GM12878 (cell line): ENCODE results near the gene CDC42EP1.

Experiments used
- BCL11A ChIP-seq: IDR thresholded peaks from 2 replicates; pipeline ENCODE4 v1.6.1; 2011; ENCODE audit warnings: low read depth, low read length
- CBFB ChIP-seq: IDR thresholded peaks from 2 replicates; pipeline ENCODE4 v1.6.1; 2016; ENCODE audit warnings: antibody characterized with exemption, low read depth
- FOXM1 ChIP-seq: IDR thresholded peaks from 2 replicates; pipeline ENCODE4 v1.6.1; 2012; ENCODE audit warnings: low read depth, mild to moderate bottlenecking, inconsistent platforms, low read length, moderate library complexity
- KAT2A ChIP-seq: conservative IDR thresholded peaks from 2 replicates; pipeline ENCODE4 v1.6.1; 2011; ENCODE audit warnings: low read depth, low read length; ENCODE audit not compliant: control insufficient read depth
- NFYB ChIP-seq: IDR thresholded peaks from 2 replicates; pipeline ENCODE4 v1.6.1; 2011; ENCODE audit warnings: low read depth, mild to moderate bottlenecking, low read length, improper control_type of control experiment, moderate library complexity; ENCODE audit not compliant: insufficient read depth
- YY1 ChIP-seq: IDR thresholded peaks from 2 replicates; pipeline ENCODE4 v1.6.1; 2011; ENCODE audit warnings: low read depth, mild to moderate bottlenecking, low read length
- ZNF274 ChIP-seq: IDR thresholded peaks from one replicate; pipeline ENCODE4 v1.8.0; 2011; ENCODE audit not compliant: insufficient read length, insufficient read depth
- TF ChIP-seq, protein P1 (sequence below): IDR thresholded peaks from 2 replicates; pipeline ENCODE4 v1.6.1; 2011; ENCODE audit warnings: low read depth, low read length, improper control_type of control experiment, borderline replicate concordance
- TF ChIP-seq, protein P2 (sequence below), 3 experiments: IDR thresholded peaks in 2 of 3; conservative IDR thresholded peaks in 1 of 3; 2 replicates each; pipeline ENCODE4 v1.5.1; 2011; ENCODE audit warnings: low read depth in 3 of 3, low read length in 3 of 3, mild to moderate bottlenecking in 3 of 3, control low read depth in 2 of 3, moderate library complexity in 2 of 3, inconsistent platforms in 1 of 3, mixed read lengths in 1 of 3; ENCODE audit not compliant: control insufficient read depth in 2 of 3, insufficient read depth in 1 of 3; ENCODE audit errors: extremely low read depth in 1 of 3
- TF ChIP-seq, protein P3 (sequence below): IDR thresholded peaks from 2 replicates; pipeline ENCODE4 v1.6.1; 2012; ENCODE audit warnings: mild to moderate bottlenecking, low read depth, low read length
- TF ChIP-seq, protein P4 (sequence below): fragments of 450-650 bp; IDR thresholded peaks from 2 replicates; pipeline ENCODE4 v1.6.1; 2017; ENCODE audit warnings: antibody characterized with exemption, mild to moderate bottlenecking, moderate library complexity

DNA sequence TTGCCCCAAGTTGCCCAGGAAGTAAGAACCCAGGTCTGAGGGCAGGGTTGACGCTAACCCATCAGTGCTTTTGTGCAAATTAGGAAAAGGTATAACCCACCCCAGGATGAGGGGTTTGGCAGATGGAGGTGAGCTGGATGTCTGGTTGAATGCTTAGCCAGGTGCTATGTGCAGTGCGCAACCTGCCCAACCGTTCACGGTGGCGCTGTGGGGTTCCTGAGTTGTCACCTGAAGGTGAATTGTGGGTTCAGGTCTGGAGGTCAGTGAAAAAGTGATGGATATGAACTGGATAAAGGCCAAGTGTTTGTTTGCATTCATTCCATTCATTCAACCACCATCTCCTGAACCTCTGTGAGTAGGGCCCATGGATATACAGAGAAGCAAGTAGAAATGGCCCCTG, 34.0 kb downstream of the CDC42EP1 start:
- TF ChIP-seq ZNF274 = no peak
- TF ChIP-seq KAT2A = no peak
- no peak for TF ChIP-seq YY1
- TF ChIP-seq, protein P1, sequence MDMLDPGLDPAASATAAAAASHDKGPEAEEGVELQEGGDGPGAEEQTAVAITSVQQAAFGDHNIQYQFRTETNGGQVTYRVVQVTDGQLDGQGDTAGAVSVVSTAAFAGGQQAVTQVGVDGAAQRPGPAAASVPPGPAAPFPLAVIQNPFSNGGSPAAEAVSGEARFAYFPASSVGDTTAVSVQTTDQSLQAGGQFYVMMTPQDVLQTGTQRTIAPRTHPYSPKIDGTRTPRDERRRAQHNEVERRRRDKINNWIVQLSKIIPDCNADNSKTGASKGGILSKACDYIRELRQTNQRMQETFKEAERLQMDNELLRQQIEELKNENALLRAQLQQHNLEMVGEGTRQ = no peak
- no peak for TF ChIP-seq BCL11A
- no peak for TF ChIP-seq NFYB
- TF ChIP-seq, protein P2, sequence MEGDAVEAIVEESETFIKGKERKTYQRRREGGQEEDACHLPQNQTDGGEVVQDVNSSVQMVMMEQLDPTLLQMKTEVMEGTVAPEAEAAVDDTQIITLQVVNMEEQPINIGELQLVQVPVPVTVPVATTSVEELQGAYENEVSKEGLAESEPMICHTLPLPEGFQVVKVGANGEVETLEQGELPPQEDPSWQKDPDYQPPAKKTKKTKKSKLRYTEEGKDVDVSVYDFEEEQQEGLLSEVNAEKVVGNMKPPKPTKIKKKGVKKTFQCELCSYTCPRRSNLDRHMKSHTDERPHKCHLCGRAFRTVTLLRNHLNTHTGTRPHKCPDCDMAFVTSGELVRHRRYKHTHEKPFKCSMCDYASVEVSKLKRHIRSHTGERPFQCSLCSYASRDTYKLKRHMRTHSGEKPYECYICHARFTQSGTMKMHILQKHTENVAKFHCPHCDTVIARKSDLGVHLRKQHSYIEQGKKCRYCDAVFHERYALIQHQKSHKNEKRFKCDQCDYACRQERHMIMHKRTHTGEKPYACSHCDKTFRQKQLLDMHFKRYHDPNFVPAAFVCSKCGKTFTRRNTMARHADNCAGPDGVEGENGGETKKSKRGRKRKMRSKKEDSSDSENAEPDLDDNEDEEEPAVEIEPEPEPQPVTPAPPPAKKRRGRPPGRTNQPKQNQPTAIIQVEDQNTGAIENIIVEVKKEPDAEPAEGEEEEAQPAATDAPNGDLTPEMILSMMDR (IDR thresholded peaks at IDR 0.05 in 2 of 3, conservative IDR thresholded peaks at IDR 0.05 in 1 of 3; ENCODE audit: control insufficient read depth in 2 of 3, extremely low read depth in 1 of 3, insufficient read depth in 1 of 3, low read depth in 3 of 3, low read length in 3 of 3) = 0 out of 6 replicates have a peak, but pooled peaks of 1 of the 3 experiments have one; percentile 16
- TF ChIP-seq FOXM1 = no peak
- TF ChIP-seq, protein P3, sequence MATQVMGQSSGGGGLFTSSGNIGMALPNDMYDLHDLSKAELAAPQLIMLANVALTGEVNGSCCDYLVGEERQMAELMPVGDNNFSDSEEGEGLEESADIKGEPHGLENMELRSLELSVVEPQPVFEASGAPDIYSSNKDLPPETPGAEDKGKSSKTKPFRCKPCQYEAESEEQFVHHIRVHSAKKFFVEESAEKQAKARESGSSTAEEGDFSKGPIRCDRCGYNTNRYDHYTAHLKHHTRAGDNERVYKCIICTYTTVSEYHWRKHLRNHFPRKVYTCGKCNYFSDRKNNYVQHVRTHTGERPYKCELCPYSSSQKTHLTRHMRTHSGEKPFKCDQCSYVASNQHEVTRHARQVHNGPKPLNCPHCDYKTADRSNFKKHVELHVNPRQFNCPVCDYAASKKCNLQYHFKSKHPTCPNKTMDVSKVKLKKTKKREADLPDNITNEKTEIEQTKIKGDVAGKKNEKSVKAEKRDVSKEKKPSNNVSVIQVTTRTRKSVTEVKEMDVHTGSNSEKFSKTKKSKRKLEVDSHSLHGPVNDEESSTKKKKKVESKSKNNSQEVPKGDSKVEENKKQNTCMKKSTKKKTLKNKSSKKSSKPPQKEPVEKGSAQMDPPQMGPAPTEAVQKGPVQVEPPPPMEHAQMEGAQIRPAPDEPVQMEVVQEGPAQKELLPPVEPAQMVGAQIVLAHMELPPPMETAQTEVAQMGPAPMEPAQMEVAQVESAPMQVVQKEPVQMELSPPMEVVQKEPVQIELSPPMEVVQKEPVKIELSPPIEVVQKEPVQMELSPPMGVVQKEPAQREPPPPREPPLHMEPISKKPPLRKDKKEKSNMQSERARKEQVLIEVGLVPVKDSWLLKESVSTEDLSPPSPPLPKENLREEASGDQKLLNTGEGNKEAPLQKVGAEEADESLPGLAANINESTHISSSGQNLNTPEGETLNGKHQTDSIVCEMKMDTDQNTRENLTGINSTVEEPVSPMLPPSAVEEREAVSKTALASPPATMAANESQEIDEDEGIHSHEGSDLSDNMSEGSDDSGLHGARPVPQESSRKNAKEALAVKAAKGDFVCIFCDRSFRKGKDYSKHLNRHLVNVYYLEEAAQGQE = no peak
- TF ChIP-seq CBFB = no peak
- TF ChIP-seq, protein P4, sequence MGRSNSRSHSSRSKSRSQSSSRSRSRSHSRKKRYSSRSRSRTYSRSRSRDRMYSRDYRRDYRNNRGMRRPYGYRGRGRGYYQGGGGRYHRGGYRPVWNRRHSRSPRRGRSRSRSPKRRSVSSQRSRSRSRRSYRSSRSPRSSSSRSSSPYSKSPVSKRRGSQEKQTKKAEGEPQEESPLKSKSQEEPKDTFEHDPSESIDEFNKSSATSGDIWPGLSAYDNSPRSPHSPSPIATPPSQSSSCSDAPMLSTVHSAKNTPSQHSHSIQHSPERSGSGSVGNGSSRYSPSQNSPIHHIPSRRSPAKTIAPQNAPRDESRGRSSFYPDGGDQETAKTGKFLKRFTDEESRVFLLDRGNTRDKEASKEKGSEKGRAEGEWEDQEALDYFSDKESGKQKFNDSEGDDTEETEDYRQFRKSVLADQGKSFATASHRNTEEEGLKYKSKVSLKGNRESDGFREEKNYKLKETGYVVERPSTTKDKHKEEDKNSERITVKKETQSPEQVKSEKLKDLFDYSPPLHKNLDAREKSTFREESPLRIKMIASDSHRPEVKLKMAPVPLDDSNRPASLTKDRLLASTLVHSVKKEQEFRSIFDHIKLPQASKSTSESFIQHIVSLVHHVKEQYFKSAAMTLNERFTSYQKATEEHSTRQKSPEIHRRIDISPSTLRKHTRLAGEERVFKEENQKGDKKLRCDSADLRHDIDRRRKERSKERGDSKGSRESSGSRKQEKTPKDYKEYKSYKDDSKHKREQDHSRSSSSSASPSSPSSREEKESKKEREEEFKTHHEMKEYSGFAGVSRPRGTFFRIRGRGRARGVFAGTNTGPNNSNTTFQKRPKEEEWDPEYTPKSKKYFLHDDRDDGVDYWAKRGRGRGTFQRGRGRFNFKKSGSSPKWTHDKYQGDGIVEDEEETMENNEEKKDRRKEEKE = no peak
